ENCODE data around the gene PKN3.
"Not testable (repeated sequence)": the region's sequence is repeated elsewhere in the genome, so short reads cannot be mapped to it uniquely, and the experiment has no call there.

PKN3 gene

DNA sequence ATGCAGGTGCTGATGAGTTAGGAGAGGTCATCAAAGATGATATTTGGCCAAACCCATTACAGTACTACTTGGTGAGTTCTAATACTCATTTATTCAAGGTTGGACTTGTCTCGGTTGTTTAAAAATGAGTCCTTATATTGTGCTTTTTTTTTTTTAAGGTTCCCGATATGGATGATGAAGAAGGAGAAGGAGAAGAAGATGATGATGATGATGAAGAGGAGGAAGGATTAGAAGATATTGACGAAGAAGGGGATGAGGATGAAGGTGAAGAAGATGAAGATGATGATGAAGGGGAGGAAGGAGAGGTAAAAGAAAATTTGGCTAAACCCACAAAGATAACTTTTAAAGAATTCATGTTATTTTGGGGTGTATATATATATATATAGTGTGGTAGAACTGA is 8.6 kb upstream of the PKN3 start:
- not testable (repeated sequence) for DNase-seq (ENCODE audit: low read depth)

DNA sequence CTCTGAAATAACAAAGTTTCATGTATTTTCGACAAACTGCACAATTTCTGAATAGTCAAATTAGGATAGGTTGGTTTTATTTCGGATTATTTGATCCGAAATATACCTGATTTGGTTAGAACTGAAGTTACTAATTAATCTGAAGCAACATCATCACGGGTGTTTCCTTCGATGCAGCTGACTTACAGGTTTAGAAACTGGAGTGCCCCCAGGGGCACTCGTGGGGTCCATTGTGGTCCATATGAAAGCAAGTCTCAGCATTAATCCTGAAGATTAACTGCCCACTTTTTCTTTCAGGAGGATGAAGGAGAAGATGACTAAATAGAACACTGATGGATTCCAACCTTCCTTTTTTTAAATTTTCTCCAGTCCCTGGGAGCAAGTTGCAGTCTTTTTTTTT is 8.0 kb upstream of the PKN3 start:
- DNase-seq (ENCODE audit: low read depth), result no peak

- no peak for DNase-seq (ENCODE audit: low read depth)
Observed at GRCh38 chr9:128696923-128697707, 5.2 kb upstream of the PKN3 start.

DNA sequence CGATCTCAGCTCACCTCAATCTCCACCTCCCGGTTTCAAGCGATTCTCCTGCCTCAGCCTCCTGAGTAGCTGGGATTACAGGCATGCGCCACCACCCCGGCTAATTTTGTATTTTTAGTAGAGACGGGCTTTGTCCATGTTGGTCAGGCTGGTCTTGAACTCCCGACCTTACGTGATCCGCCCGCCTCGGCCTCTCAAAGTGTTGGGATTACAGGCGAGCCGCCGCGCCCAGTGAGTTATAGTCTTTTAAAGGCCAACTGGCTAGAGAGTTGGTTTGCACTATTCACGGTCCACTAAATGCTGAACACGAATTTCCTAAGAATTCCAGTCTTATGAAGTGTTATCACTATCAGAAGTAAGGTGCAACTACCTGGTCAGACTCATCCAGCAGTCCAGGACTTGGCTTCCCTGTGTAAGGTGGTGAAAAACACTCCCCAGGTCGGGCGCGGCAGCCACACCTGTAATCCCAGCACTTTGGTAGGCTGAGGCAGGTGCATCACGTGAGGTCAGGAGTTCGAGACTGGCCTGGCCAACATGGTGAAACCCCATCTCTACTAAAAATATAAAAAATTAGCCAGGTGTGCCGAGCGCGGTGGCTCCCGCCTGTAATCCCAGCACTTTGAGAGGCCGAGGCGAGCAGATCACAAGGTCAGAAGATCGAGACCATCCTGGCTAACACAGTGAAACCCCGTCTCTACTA is 3.1 kb upstream of the PKN3 start:
- DNase-seq (ENCODE audit: low read depth), result not testable (repeated sequence)

GRCh38 chr9:128701227-128701854 is 962 bp upstream of the PKN3 start:
- no peak for DNase-seq (ENCODE audit: low read depth)

DNA sequence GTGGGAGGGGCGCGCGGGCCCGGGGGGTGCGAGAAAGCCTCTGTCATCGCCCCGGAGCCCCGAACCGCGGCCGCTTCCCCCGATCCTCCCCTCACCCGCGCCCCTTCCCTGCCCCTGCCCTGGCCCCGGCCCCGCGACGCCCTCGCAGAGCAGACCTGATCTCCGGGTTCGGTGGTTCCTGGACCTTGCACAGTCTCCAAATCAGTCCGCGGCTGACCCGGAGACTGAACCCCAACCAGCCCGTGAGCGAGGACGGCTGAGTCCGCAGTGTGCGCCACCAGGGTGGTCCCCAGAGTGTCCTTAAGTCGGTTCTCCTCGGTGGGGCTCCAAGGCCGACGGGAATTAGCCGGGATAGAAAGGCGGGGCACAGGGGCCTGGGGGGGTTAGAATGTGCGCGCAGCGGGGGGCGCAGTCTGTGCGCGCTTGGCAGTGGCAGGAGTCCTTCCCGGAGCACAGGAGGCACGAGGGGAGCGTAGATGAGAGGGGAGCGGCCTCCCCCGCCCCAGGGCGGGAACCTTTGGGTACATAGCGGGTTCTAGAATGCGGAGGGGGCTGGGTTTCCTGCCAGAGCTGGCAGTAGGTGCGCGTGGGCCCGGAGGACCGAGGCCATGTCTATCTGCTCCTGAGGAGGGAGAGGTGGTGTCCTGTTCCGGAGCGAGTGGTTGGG is 779 bp downstream of the PKN3 start:
- DNase-seq (ENCODE audit: low read depth), result no peak

DNA sequence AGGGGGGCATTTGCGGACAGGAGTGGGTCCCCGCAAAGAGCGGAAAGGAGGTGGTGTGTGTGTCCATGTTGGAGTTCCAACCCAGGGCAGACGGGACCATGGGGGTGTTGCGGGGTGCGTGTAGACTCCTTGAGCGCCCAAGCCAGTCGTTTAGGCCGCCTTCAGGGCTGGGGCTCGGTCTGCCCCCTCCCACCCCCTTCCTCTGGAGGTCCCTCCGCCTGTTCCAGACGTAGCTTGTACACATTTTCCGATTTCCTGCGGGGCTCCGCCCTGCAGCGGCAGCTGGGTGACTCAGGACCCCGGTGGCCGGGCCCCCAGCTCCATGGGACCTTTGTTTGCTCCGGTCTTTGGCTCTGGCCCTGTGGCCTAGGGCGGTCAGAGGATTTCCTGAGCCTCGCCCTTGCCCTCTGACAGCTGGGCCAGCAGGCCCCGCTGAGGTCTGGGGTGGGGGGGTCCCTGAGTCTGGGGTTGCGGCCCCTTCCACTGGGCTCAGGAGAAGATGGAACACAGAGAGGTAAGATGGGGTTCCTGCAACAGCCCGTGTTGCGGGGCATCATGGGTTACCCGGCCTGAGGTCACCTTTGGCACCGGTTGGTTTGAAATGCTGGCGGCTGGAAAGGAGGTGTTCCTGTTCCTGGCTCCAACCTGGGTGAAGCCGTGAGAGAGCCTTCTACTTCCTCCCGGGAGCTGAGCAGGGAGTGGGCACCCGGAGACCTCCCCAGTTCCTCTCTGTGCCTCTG is 1.5 kb downstream of the PKN3 start:
- DNase-seq (ENCODE audit: low read depth), result no peak

DNA sequence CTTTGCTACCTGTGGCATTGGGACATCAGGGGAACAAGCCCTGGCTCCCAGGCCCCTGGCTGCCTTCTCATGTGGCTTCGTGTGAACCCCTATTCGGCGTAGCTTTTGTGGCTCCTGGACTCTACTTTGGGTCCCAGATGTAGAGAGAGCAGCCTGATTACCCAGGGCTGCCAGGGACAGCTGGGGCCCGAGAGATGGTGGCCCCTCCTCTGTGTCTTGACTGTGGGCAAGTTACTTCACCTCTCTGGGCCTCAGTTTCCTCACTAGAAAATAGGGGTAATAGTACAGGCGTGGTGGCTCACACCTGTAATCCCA is 2.0 kb downstream of the PKN3 start:
- DNase-seq (ENCODE audit: low read depth), result no peak

DNA sequence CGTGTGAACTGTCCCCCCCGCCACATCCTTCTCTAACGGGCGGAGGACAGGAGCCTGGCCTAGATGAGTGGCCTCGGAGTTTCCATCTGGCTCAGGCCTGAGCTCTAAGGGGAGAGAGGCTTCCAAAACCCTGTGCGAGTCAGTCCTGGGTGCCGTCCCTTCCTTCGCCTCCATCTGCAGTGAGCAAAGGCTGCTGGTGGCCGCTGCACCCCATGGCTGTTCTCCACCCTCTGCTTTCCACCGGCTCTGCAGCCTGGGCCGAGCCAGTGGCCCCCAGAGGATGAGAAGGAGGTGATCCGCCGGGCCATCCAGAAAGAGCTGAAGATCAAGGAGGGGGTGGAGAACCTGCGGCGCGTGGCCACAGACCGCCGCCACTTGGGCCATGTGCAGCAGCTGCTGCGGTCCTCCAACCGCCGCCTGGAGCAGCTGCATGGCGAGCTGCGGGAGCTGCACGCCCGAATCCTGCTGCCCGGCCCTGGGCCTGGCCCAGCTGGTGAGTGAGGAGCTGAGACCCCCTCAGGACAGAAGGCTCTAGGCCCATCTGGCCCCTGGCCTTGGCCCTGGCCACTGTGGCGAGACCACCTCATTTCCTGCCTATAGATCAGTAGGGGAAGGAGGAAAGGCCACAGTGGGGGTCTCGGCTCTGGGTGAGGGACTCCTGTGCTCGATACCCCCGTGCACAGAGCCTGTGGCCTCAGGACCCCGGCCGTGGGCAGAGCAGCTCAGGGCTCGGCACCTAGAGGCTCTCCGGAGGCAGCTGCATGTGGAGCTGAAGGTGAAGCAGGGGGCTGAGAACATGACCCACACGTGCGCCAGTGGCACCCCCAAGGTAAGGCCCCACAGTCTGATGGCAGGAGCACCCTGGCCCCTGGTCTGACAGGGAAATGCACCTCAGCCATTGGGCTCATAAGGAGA is 3.0 kb downstream of the PKN3 start:
- DNase-seq (ENCODE audit: low read depth), result no peak

- no peak for DNase-seq (ENCODE audit: low read depth)
Observed at GRCh38 chr9:128706045-128706444, 3.7 kb downstream of the PKN3 start.

DNA sequence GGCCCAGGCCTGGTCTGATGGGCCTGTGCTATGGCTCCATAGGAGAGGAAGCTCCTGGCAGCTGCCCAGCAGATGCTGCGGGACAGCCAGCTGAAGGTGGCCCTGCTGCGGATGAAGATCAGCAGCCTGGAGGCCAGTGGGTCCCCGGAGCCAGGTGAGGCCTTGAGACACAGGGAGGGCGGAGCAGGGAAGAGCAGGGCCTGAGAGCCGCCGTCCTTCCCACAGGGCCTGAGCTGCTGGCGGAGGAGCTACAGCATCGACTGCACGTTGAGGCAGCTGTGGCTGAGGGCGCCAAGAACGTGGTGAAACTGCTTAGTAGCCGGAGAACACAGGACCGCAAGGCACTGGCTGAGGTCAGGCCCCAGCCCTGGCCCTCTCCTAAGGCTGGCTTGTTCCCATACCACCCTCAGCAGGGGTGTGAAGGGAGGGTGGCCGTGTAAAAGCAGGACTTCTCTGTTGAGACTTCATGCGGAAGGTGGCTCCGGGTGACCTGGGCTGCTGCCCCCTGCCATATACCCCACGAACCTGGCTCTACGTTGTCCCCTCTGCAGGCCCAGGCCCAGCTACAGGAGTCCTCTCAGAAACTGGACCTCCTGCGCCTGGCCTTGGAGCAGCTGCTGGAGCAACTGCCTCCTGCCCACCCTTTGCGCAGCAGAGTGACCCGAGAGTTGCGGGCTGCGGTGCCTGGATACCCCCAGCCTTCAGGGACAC is 4.5 kb downstream of the PKN3 start:
- DNase-seq (ENCODE audit: low read depth), result no peak

DNA sequence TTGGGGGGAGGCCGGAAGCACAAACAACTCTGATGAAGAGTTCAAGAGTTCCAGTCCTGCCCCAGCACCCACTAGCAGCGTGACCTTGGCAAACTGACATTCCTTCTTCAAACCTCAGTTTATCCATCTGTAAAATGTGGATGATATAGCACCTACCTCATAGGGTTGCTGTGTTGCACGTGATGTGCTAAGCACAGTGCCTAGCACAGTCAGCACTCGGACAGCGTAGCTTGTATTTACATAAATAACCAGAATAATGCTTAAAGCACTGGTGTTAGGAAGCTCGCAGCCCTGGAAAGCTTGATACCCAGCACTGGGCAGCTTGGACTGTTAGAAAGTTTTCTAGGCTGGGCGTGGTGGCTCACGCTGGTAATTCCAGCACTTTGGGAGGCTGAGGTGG is 5.1 kb downstream of the PKN3 start:
- no peak for DNase-seq (ENCODE audit: low read depth)

DNA sequence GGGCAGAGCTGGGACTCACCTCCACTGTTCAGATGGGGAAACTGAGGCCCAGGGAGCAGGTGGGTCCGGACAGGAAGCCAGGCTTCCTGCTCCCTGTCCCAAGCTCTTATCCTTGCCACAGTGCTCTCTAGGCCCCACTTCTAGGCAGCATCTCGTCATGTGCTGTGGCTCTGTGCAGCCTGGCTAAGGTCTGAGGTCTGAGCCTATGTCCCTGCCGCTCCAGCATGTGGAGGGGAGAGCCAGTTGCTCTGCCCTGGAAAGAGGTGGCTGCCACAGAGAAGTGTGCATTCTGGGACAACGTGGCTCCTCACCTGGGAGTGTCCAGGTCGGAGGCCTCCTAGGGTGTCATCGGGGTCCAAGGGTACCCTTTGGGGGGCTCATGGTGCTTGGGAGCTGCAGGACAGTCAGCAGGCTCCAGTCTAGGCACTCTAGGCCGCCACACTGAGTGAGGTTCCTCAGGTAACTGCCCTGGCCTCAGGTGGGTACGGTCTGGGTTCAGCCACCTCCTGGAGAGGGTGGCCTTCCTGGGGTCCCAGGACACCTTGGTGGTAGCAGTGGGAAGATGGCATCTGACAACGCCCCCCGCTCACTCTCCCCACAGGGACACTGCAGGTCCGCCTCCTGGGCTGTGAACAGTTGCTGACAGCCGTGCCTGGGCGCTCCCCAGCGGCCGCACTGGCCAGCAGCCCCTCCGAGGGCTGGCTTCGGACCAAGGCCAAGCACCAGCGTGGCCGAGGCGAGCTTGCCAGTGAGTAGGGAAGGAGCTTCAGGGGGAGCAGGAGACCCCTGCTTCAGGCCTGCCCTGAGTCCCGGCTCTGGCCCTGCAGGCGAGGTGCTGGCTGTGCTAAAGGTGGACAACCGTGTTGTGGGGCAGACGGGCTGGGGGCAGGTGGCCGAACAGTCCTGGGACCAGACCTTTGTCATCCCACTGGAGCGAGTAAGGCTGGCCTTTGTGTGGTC is 10.4 kb downstream of the PKN3 start:
- no peak for DNase-seq (ENCODE audit: low read depth)

DNA sequence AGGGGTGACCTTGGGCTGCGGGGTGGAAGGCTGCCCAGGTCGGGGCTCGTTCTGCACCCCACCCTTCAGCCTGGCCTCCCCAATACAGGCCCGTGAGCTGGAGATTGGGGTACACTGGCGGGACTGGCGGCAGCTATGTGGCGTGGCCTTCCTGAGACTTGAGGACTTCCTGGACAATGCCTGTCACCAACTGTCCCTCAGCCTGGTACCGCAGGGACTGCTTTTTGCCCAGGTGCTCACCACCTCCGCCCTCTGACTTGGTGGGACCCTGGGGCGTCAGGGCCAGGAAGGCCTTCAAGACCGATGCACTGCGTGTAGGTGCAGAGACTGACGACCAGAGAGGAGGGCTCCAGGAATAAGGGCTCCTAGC is 11.1 kb downstream of the PKN3 start:
- DNase-seq (ENCODE audit: low read depth), result no peak

GRCh38 chr9:128713941-128714573 is 11.8 kb downstream of the PKN3 start:
- DNase-seq (ENCODE audit: low read depth), result no peak

DNA sequence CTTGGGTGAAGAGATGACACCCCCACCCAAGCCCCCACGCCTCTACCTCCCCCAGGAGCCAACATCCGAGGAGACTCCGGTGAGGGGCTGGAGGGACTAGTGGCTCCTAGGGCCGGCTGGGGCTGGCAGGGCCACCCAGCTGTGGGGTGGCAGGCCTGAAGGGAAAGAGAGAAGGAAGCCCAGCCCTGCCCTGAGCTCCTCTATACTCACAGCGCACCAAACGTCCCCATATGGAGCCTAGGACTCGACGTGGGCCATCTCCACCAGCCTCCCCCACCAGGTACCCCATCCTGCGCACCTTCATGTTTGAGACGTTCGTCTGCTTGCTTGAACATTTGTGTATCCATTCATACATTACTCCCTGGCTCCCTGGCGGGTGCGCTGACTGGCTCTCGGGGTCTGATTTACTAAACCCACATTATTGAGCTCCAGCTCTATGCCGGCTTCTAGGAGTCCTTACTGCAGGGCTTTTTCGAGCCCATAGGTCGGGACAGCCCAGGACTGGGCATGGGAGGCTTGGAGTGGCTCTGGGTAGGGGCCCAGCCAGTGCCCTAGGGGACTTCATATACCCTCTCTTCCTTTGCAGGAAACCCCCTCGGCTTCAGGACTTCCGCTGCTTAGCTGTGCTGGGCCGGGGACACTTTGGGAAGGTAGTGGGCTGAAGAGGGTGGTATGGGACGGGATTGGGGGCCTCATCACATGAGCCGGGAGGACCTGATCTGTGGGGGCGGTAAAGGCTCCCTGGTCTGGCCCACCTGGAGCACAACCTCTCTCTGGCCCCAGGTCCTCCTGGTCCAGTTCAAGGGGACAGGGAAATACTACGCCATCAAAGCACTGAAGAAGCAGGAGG is 12.5 kb downstream of the PKN3 start:
- DNase-seq (ENCODE audit: low read depth), result no peak

GRCh38 chr9:128715436-128715750 is 13.1 kb downstream of the PKN3 start:
- no peak for DNase-seq (ENCODE audit: low read depth)
